ENCODE measurements around the gene ADAM17.
A peak's percentile ranks its signal among the peaks of the same experiment; 100 is the strongest.
"Not testable (repeated sequence)": the region's sequence is repeated elsewhere in the genome, so short reads cannot be mapped to it uniquely, and the experiment has no call there.

ADAM17 gene

DNA sequence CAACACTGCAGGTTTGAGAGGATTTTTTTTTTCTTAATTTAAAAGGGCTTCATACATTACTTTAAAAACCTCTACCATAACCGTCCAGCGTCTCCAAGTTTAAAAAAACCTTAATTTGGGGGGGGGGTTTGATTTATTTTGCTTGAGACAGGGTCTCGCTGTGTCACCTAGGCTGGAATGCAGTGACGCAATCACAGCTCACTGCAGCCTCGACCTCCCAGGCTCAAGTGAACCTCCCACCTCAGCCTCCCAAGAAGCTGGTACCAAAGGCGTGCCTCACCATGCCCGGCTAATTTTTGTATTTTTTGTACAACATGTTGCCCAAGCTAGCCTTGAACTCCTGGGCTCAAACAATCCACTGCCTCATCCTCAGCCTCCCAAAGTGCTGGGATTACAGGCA lies 36.9 kb downstream of the ADAM17 start:
- no peak for DNase-seq

DNA sequence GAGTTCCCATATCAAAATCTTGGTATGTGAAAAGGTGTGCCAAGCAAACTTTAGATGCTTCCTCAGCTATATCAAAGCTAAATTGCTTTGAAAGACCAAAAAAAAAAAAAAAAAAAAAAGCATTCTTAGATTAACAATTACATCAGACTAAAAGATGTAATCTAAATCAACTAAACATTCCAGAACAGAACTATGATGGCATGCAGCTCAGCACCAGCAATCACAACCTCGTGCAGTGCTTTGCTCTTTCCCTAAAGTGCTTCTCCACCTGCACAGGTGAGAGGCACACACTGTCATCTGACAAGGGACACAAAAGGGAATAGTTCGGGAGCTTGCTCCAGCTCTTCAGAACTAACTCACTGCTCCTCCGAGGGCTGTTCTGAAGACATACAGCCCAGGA lies 37.5 kb downstream of the ADAM17 start:
- DNase-seq = no peak

DNA sequence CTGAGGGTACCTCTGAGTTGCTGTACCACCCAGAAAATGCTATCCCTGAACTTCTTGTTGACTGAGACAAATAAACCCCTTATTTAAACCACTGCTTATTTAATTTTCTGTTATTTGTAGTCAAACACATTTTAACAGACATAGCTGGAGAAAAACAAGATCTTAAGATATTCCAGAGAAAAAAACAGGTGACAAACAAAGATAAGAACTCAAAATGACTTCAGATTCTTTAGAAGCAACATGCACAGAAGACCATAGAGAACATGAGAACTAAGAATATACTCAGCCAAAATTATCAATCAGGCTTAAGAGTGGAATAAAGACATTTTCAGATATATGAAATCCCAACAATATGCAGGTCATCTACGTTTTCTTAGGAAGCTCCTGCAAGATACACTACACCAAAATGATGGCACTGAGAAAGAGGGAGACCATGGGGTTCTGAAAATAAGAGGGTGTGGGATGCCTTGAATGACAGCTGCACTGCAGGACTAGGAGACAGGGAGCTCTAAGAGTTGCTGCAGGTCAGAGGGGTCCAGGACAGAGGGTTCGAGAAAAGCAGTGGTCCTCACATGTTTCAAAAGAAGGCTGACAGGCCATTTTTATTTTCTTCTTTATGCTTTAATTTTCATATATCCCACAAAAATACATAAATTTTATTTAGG lies 38.4 kb downstream of the ADAM17 start:
- DNase-seq = no peak

DNA sequence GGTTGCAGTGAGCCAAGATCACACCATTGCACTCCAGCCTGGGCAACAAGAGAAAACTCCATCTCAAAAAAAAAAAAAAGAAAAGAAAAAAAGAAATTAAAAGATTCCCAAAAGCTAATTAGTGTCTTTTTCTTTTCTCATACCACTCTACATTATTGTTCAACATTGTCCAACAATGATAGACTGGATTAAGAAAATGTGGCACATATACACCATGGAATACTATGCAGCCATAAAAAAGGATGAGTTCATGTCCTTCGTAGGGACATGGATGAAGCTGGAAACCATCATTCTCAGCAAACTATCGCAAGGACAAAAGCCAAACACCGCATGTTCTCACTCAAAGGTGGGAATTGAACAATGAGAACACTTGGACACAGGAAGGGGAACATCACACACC lies 41.7 kb downstream of the ADAM17 start:
- not testable (repeated sequence) for DNase-seq

DNA sequence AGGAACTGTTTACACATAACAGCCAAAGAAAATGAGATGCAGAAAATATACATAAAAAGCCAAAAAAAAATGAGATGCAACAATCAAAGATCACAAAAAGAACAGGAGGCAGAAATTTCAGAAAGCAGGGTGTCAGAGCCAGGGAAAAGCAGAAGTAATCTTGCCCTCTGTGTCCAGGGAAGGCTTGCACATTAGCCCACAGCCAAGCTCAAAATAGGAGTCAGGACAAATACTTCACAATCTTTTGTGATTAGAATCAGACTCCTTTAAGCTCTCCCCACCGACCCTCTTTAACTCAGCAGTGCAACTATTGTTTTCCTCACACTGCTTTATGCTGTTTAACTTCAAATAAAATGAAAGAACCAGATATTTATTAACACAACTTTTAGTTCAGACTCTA lies 46.7 kb downstream of the ADAM17 start:
- DNase-seq = no peak

DNA sequence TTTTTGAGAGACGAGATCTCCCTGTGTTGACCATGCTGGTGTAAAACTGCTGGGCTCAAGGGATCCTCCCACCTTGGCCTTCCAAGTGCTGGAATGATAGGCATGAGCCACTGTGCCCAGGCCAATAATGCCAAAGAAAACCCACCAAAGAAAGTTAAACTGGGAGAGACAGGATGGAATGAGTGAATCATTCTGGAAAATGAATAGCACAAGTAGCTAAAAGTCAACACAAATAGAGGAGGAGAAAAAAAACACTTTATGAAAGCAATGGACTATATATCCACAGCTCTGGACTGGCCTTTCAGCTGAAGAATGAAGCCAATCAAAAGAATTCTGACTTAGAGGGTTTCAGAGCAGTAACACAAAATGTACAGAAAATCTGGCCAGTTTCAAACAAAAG lies 57.4 kb downstream of the ADAM17 start:
- no peak for DNase-seq

DNA sequence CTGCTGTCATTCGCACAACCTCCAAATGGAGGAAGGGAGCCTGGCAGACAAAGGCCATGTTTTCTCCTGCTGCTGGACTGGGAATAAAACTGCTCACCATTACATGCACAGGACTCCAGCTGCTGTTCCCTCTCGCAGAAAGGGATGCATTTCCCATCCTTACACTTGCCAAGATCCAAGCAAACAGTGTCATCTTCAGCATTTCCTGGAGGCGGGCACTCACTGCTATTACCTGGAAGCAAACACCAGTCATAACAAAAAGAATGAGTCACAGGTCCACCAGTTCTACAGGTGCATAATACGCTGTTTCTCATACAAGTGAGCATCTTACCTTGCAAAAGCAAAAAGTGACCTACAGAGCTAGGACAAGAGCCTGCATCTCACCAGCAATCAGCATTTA lies 58.6 kb downstream of the ADAM17 start:
- DNase-seq = no peak

DNA sequence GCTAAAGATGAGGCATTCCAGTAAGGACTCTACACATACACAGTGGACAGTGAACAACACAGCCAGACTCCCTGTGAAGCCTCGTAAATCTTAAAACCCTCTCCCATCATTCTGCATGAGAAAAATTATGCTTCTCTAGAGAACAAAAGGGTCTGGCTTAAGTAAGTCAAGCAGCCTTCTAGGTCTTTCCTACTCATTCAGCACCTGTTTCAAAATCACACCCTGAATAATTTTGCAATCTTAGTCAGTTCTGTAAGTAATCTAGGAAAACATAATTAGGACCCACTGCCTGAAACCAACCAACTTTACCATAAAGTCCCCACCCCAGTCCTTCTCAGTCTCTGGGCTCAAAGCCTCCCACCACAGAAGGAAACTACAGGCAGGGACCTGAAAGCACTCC lies 61.5 kb downstream of the ADAM17 start:
- DNase-seq = no peak

DNA sequence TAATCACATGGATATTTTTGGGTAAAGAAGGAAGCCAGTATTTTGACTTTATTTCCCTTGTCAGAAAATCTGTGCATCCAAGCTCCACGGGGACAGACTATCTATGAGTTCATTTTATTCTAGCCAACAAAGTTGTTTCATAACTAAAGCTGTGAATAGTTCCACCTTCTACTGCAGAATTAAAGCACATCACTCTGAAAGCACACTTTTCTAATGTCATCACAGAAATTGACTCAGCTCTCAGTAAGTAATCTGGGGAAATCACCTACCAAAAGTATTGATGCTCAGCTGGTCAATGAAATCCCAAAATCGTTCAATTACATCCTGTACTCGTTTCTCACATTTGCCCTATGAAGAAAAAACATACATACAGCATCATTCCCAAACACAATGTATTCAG lies 62.2 kb downstream of the ADAM17 start:
- no peak for DNase-seq

DNA sequence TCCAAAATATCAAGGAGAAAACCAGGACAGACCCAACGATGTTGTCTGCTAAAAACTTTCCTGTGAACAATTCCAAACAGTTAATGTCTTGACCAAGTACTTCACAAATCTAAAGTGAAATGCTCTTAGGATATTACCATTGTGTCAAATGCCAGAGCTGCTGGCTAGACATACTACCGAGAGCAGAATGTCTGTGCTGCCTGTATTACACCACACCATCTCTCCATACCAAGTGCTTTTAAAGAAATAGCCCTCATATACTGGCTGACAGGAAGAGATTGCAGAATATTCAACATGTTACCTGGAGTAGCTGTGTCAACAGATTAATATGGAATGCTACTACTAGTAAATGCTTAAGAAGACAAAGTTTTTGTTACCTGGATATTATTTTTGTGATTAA lies 62.7 kb downstream of the ADAM17 start:
- DNase-seq = no peak

DNA sequence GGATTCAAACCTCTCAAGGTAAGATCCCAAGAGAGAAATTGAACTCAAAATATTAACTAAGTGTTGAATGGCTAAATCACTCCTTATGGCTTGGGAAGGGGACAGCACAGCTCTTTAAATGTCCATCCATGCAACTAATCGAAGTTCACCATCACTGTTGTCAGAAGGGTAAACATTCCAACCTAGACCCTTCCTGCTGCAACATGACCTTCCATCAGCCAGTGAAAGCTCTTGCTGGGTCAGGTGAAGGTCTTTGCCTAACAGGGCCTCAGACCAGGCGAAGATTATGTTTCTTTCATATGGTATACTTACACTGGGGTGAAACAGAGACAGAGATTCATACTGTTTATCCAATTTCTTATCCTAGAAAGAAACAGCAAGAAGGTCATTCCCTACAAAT lies 64.8 kb downstream of the ADAM17 start:
- no peak for DNase-seq

DNA sequence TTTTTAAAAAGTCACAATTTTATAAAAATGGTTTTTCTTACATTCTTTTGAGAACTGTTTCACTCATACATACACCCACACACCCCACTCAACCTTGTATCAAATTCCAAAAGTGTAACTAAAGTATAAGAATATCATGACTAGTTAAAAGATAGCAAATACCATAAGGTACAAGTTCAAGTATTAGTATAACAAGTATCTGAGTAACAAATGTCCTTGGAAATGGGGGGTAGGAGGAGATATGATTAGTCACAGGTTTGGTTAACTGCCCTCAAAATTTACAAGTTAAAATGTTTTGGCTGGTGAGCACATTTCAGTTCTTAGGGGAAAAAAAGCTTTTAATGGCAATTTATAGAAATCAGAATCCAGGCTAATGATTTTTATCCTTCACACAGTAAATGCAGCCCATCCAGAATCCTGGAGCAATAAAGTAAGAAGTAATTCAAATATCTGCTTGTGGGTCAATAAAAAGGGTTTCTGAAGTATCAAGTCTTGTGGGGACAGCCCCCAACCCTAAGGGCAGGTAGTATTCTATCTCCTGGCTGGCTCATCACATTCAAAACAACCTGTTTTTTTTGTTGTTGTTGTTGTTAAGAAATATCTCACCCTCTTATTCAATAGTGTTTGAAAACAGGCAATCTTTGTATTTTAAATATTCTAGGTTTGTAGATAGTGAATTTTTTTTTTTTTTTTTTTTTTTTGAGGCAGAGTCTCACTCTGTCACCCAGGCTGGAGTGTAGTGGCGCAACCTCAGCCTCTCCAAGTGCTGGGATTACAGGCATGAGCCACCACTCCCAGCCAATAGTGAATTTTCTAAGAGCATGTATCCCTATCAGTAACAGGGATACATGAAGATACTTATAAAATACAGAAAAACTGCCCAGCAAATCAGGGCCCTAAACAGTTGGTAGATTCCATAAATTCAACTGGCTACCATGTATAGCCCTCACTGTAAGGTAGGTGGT lies 66.8 kb downstream of the ADAM17 start:
- no peak for DNase-seq

DNA sequence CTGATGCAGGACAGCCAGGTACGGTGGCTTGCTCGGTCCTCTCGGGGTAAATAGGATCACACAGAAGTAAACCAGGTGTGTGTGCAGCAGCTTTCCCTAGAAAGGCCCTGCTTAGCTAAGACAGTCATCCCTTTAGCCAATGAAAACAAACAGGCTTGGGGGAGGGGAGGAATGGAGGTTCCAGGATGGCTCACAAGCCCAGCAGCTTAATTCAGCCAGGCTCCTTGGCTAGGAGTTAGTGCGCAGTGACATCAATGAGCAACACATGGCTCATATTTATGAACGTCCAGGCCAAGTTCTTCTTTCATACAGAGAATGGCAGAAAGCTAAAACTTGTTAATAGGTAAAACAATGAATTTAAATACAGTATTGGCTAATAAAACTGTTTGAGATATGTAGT lies 71.1 kb downstream of the ADAM17 start:
- no peak for DNase-seq

DNA sequence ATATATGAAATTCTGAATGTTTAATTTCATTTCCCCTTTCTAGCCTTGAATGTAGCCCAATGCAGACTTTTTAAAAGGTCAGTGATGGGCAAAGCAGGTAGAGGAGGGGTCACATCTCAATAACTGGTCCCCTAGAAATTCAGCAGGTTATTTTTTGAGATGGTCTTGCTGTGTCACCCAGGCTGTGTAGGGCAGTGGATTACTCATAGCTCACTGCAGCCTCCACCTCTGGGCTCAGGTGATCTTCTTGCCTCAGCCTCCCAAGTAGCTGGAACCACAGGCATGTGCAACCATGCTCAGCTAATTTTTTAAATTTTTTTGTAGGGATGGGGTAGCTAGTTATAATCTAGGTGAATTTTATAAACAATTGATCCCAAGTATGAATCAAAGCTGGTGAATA lies 72.5 kb downstream of the ADAM17 start:
- no peak for DNase-seq

DNA sequence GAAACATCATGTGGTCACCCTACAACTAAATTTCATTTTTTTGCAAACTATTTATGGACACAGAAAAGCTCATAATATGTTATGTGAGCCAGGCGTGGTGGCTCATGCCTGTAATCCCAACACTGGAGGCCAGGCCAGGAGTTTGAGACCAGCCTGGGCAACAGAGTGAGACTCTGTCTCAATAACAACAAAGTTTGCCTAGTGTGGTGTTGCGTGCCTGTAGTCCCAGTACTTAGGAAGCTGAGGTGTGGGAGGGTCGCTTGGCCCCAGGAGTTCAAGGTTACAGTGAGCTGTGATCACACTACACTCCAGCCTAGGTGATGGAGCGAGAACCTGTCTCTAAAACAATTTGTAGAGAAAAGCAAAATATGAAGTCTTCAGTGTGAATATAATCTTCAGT lies 75.5 kb downstream of the ADAM17 start:
- DNase-seq = no peak

DNA sequence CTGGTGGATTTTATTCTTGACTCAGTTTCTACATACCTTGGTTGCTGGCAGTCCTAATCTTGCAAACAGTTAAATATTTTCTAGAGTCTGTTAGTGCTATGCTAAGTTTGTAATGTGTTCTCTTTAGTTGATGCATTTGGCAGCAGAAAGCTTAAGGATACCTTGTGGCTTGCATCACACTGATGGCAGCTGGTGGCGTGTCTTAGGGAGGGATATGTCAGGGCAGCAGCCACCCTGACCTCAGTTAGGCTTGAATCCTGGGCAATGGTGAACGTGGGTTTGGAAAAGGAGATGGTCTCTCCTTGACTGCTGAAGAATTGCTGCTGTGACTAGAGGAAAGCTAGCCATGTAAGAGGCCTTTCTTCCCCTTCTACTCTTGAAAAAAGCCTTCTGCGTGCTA lies 77.1 kb downstream of the ADAM17 start:
- no peak for DNase-seq

DNA sequence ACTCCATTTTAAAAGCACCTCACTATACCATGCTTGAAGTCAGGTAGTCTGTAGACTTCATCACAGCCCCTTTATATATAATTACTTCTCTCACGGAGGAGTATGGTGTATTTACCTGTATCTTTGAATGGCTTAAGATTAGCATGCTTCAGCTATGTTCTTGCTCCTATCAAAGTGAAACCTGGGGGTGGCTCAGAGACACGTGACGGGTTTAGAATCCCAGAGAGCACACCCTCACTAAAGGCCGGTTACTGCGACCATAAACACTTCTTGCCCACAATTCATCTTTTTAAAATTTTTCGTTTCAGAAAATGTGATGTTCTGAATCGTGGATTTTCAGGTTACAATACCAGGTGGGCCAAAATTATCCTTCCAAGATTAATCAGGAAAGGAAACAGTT lies 77.7 kb downstream of the ADAM17 start:
- DNase-seq = no peak

DNA sequence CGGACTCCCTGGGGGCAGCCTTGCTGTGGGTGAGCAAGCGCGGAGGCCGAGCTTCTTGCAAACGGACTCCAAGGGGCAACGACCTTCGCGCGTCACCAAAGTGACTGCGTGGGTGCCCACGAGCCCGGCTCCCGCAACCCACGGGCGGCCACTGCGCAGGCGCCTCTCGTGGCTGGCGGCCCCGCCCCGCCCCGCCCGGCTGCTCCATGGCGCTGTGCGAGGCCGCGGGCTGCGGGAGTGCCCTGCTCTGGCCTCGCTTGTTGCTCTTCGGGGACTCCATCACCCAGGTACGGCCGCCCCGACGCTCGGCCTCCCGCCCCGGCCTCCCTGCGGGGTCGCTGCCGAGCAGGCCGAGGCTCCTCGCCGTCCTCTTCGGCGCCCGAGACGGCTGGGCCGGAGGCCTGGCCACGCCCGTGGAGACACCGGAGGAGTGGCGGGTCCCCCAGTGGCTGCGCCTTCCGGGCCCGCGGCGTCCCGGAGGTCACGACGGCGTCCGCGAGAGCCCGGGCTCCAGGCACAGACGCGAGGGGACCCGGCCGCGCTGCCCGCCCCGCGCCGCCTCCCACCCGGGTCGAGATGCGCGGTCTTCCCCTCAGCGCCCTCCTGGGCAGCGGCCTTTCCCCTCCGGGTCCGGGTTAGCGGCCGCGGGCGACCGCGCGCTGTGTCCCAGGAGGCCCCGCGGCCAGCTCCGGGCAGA lies 81.1 kb downstream of the ADAM17 start, which contains the start of gene IAH1:
Gene IAH1, plus strand, starts transcription at position 191 of the 697 bp plus-strand sequence. Its CDS starts 16 bp downstream, at position 207.
- peak; percentile 71 for DNase-seq

DNA sequence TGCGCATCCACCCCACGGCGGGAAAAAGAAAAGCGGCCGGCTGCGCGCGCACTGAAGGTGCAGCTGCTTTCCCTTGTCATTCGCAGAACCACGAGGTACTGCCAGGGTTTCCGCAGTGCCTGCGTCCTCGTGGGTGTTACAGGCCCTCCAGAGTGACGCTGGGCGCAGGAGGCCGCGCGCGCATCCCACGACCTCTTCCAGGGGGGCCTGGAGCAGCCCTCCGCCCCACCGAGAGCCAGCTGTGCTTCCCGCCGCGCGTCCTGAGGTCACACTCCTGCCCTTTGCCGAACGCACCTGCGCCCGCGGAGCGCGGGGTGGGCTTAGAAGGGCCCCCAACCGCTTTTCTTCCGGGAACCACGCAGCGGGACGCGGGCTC lies 81.7 kb downstream of the ADAM17 start:
- DNase-seq = peak; percentile 17

DNA sequence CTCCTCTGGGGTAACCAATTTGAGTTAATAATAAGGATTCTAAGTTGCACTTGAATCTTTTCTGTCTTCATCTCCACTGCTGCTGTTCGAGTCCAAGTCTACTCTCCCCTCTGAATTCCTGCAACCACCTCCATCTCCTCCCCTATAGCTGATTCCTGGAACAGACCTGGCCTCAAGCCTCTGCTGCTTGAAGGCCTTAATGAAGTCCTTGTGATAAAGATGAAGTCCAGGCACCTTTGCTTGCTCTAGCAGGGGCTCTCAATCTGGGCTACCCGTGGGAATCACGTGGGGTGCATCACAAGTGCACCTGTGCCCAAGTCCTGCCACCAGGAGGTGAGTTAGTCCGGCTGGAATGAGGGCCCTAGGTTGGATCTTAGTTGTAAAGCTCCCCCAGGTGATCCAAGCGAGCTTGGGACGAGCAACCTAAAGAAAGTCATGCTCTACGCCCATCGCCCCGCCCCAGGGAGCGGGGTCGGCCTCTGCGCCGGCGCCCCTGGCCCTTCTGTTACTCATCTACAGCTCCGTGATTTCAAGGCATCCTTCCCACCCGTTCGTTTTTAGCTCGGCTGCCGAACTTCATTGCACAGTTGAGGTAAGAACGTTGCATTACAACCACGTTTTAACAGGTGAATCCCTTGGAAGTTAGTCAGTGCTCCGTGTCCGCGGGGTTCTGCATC lies 82.2 kb downstream of the ADAM17 start:
- peak; percentile 14 for DNase-seq

DNA sequence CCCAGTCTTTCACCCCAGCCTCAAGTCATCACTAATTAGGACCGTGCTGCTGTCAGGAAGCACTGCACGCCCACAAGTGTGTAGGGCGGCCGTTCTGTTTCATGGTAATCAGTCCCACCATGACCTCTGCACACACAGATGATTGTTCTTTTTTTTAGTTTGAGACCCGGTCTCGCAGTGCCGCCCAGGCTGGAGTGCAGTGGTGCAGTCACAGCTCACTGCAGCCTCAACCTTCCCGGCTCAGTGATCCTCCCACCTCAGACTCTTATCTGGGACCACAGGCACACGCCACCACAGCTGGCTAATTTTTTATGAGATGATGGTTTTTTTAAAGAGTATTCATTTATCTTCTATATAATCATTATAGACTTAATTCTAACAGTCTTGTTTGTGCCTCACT lies 83.1 kb downstream of the ADAM17 start:
- DNase-seq = no peak

DNA sequence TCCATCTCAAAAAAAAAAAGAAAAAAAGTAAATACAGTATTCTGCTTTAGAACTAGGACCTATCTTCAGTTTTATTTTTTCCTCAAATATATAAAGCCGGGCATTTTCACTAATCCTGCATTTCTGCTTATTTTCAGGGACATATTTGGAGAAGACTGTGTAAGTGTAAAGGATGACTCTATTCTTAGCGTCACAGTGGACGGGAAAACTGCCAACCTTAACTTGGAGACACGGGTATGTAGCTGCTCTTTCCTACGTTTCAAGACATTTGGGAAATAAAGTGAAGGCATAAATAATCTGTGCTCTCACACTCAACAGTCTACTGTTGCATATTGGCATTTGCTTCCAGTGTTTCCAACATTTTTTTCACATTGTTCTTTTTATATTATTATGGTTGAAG lies 84.4 kb downstream of the ADAM17 start:
- DNase-seq = no peak

DNA sequence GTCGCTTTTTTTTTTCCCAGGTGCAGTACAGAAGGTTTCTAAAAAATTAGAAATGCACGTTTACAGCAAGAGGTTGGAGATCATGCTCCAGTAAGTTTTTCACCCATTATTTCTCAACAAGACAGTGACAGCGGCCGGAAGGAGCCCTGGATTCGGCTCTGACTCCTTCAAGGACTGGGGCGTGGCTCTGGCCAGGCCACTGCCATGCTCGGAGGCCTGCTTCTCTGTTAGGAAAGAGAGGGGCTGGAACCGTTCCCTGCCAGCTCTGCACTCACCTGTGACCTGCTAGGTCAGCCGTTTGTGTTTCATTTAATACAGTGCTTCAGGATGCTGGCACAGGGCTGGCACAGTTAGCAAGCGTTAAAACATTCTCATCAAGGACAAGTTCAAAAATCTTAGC lies 87.9 kb downstream of the ADAM17 start:
- DNase-seq = no peak
